Panc1 (cell line): Measurements from ENCODE around the gene SLC39A8.

Experiments
- POLR2AphosphoS5 ChIP-seq: IDR thresholded peaks from 2 replicates; pipeline ENCODE4 v1.6.1; 2012; ENCODE audit warnings: mild to moderate bottlenecking, low read depth, low read length, moderate library complexity
- SIN3A ChIP-seq: IDR thresholded peaks from 2 replicates; pipeline ENCODE4 v1.6.1; 2012; ENCODE audit warnings: low read depth, mild to moderate bottlenecking, low read length, moderate library complexity, borderline replicate concordance; ENCODE audit not compliant: insufficient read depth
- TF ChIP-seq, protein P1 (sequence below): fragments of 450-650 bp; IDR thresholded peaks from 2 replicates; pipeline ENCODE4 v1.5.1; 2017; ENCODE audit warnings: mild to moderate bottlenecking

DNA sequence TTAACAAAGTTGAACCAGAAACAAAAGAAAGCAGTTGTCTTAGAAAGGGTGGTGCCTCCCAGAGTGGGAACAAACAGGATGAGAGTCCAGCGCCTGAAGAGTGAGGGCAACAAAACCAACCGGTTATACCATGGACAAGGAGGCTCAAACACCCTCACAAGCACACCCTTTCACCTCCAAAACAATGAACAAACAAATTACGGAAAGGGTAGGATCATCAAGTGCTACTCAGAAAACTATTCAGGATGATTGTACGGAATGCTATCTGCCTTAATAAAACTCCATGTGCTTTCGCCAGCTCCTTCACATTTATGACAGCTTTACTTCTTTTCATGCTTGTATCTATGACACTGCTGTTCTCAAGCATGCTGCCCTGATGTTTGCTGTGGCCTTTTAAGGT, 26.8 kb downstream of the SLC39A8 start:
- TF ChIP-seq, protein P1, sequence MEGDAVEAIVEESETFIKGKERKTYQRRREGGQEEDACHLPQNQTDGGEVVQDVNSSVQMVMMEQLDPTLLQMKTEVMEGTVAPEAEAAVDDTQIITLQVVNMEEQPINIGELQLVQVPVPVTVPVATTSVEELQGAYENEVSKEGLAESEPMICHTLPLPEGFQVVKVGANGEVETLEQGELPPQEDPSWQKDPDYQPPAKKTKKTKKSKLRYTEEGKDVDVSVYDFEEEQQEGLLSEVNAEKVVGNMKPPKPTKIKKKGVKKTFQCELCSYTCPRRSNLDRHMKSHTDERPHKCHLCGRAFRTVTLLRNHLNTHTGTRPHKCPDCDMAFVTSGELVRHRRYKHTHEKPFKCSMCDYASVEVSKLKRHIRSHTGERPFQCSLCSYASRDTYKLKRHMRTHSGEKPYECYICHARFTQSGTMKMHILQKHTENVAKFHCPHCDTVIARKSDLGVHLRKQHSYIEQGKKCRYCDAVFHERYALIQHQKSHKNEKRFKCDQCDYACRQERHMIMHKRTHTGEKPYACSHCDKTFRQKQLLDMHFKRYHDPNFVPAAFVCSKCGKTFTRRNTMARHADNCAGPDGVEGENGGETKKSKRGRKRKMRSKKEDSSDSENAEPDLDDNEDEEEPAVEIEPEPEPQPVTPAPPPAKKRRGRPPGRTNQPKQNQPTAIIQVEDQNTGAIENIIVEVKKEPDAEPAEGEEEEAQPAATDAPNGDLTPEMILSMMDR = no peak
- TF ChIP-seq POLR2AphosphoS5 (no peak), SIN3A (no peak)
